NB4 (cell line): Measurements from ENCODE around the gene NHS.

Source experiments
- MYC ChIP-seq: IDR thresholded peaks from 2 replicates; pipeline ENCODE4 v1.6.1; 2011; ENCODE audit warnings: low read depth, low read length
- POLR2A ChIP-seq: IDR thresholded peaks from 2 replicates; pipeline ENCODE4 v1.6.1; 2011; ENCODE audit warnings: mild to moderate bottlenecking; ENCODE audit not compliant: insufficient read length; ENCODE audit errors: extremely low read depth
- TF ChIP-seq, protein P1 (sequence below): IDR thresholded peaks from 2 replicates; pipeline ENCODE4 v1.6.1; 2011; ENCODE audit warnings: low read depth, low read length
- TF ChIP-seq, protein P2 (sequence below): IDR thresholded peaks from one replicate; pipeline ENCODE4 v1.5.1; 2012; ENCODE audit warnings: low read depth, low read length

- TF ChIP-seq POLR2A (no peak), MYC (no peak)
- TF ChIP-seq, protein P1, sequence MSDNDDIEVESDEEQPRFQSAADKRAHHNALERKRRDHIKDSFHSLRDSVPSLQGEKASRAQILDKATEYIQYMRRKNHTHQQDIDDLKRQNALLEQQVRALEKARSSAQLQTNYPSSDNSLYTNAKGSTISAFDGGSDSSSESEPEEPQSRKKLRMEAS: no peak
- TF ChIP-seq, protein P2, sequence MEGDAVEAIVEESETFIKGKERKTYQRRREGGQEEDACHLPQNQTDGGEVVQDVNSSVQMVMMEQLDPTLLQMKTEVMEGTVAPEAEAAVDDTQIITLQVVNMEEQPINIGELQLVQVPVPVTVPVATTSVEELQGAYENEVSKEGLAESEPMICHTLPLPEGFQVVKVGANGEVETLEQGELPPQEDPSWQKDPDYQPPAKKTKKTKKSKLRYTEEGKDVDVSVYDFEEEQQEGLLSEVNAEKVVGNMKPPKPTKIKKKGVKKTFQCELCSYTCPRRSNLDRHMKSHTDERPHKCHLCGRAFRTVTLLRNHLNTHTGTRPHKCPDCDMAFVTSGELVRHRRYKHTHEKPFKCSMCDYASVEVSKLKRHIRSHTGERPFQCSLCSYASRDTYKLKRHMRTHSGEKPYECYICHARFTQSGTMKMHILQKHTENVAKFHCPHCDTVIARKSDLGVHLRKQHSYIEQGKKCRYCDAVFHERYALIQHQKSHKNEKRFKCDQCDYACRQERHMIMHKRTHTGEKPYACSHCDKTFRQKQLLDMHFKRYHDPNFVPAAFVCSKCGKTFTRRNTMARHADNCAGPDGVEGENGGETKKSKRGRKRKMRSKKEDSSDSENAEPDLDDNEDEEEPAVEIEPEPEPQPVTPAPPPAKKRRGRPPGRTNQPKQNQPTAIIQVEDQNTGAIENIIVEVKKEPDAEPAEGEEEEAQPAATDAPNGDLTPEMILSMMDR: no peak
These were observed 184.9 kb downstream of the NHS start for GRCh38 chrX:17559728-17560379.
